Dedifferentiated amniotic fluid mesenchymal stem cell (primary cell): ENCODE data around the gene LRCH3.
A peak's percentile ranks its signal among the peaks of the same experiment; 100 is the strongest.
"Not testable (repeated sequence)": the region's sequence is repeated elsewhere in the genome, so short reads cannot be mapped to it uniquely, and the experiment has no call there.

Experiments used
- DNase-seq: peaks from one replicate; pipeline ENCODE4 v3.0.0-alpha.2; 2016; ENCODE audit errors: extremely low spot score

Gene LRCH3

GRCh38 chr3:197882586-197882985, 91.5 kb downstream of the LRCH3 start:
- no peak for DNase-seq

- DNase-seq = no peak
These were observed 92.5 kb downstream of the LRCH3 start for GRCh38 chr3:197883541-197883940.

GRCh38 chr3:197884330-197884729, 93.3 kb downstream of the LRCH3 start:
- not testable (repeated sequence) for DNase-seq

- not testable (repeated sequence) for DNase-seq
These were observed 95.0 kb downstream of the LRCH3 start for GRCh38 chr3:197886052-197886451.

- DNase-seq = not testable (repeated sequence)
These were observed 96.5 kb downstream of the LRCH3 start for GRCh38 chr3:197887430-197888053.

- DNase-seq = no peak
These were observed 97.5 kb downstream of the LRCH3 start for GRCh38 chr3:197888511-197888910.

GRCh38 chr3:197889204-197889930, 98.3 kb downstream of the LRCH3 start:
- no peak for DNase-seq

- no peak for DNase-seq
These were observed 99.6 kb downstream of the LRCH3 start for GRCh38 chr3:197890693-197891092.

- no peak for DNase-seq
These were observed 101.1 kb downstream of the LRCH3 start for GRCh38 chr3:197892162-197892561.

- no peak for DNase-seq
These were observed 105.4 kb downstream of the LRCH3 start for GRCh38 chr3:197896421-197896820.

GRCh38 chr3:197899833-197900478, 108.9 kb downstream of the LRCH3 start:
- no peak for DNase-seq

GRCh38 chr3:197901626-197902025, 110.6 kb downstream of the LRCH3 start:
- DNase-seq = no peak

- peak; percentile 94 for DNase-seq
These were observed 115.2 kb downstream of the LRCH3 start for GRCh38 chr3:197906023-197906849.

GRCh38 chr3:197906850-197907187, 115.8 kb downstream of the LRCH3 start:
- no peak for DNase-seq

- no peak for DNase-seq
These were observed 116.1 kb downstream of the LRCH3 start for GRCh38 chr3:197907196-197907595.

- DNase-seq = not testable (repeated sequence)
These were observed 117.5 kb downstream of the LRCH3 start for GRCh38 chr3:197908550-197908949.

GRCh38 chr3:197908957-197909701, 118.1 kb downstream of the LRCH3 start:
- DNase-seq = no peak

GRCh38 chr3:197912741-197913476, 121.9 kb downstream of the LRCH3 start:
- DNase-seq = peak; percentile 46

GRCh38 chr3:197913641-197914380, 122.8 kb downstream of the LRCH3 start:
- no peak for DNase-seq
